DMS79 (cell line): ENCODE data around the gene MARCHF2.
A peak's percentile ranks its signal among the peaks of the same experiment; 100 is the strongest.
"Not testable (repeated sequence)": the region's sequence is repeated elsewhere in the genome, so short reads cannot be mapped to it uniquely, and the experiment has no call there.

Source experiments
- DNase-seq: peaks from one replicate; lab custom pipeline; 2025; lab: John Stamatoyannopoulos, UW

MARCHF2 gene

DNA sequence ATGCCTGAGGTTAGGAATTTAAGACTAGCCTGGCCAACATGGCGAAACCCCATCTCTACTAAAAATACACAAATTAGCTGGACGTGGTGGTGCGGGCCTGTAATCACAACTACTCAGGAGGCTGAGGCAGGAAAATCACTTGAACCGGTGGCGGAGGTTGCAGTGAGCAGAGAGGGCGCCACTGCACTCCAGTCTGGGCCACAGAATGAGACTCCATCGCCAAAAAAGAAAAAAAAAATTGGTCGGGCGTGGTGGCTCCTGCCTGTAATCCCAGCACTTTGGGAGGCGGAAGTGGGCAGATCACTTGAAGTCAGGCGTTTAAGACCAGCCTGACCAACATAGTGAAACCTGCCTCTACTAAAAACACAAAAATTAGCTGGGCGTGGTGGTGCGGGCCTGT is 2.4 kb upstream of the MARCHF2 start:
- DNase-seq, result not testable (repeated sequence)

DNA sequence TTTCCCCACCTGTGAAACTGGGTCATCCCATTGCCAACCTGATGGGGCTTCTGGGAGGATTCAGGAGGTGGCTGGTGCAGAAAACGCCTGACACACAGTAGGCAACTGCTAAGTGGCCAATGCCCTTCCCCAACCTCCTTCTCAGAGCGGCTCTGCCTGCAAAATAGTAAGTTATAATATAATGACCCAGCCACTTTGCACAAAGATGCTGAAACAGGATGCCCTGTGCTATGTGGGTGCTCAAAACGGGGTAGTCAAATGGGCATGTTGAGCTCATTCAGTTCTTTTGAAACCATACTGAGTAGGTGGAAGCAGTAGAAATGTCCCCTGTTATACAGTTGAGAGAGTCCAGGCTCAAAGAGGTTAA is 507 bp downstream of the MARCHF2 start:
- DNase-seq, result no peak

DNA sequence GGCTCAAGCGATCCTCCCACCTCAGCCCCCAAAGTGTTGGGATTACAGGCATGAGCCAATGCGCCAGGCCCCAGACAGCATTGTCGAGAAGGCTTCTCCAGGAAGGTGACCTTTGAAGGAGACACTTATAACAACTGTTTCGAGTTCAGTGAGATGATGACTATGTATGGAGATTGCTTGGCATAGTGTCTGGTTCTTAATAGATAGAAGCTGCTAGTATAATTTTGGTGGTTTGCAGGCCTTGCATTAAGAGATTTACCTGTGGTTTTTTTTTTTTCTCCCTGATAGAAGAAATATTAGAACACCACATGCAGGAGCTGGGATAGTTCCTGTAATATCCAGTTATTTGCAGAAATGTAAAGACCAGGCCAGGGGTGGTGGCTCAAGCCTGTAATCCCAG is 3.7 kb downstream of the MARCHF2 start:
- DNase-seq, result no peak

DNA sequence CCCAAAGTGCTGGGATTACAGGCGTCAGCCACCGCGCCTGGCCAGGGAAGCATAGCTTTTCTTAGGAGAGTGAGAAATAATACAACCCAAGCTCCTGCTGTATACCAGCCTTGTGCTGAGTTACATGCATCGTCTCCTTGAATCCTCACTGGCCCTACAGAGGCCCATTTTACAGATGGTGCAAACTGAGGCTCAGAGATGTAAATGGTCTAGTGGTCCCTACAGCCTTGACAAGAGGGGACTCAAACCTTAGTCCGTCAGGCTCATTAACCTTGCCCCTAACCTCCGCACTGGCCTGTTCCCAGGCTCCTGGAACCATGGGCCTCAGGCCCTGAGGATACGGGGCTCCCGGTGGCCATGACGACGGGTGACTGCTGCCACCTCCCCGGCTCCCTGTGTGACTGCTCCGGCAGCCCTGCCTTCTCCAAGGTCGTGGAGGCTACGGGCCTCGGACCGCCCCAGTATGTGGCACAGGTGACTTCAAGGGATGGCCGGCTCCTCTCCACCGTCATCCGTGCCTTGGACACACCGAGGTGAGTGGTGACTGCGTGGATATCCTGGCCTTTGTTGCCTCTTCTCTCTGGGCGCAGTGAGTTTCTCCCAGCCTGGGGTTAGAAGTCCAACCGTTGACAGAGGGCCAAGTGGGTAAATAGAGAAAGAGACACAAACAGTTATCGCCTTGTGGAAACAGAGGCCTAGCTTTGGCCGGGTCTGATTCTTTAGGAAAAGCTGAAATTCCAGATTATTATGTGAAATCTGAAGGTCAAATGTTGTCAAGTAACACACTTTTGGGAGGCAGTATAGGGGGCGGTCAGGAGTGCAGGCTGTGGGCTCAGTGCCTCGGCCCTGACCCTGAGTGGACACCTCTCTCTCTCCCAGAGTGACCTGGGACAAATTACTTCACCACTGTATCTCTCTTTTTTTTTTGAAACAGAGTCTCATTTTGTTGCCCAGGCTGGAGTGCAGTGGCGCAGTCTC is 8.7 kb downstream of the MARCHF2 start:
- no peak for DNase-seq

DNA sequence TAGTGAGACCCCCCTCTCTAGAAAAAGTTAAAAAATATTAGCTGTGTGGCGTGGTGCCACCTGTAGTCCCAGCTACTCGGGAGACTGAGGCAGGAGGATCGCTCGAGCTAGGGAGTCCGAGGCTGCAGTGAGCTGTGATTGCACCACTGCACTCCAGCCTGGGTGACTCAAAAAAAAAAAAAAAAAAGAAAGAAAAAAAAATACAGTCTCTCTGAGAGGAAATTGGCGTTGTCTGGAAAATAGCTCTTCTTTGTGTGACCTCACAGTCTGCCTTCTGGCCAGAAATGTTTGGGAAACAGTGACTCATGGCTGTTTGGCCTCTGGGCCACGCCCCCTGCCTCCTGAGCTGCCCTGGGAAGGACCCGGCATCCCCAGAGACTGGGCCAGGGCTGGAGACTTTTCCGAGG is 10.7 kb downstream of the MARCHF2 start:
- DNase-seq, result no peak

DNA sequence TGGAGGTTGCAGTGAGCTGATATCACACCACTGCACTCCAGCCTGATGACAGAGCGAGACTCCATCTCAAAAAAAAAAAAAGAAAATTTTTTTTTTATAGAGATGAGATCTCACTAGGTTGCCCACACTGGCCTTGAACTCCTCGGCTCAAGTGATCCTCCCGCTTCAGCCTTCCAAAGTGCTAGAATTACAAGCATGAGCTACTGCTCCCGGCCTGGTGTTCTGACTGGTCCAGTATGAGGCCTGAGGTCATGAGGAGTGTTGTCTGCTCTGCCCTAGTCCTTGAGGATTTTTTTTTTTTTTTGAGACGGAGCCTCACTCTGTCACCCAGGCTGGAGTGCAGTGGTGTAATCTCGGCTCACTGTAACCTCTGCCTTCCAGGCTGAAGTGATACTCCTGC is 12.2 kb downstream of the MARCHF2 start:
- not testable (repeated sequence) for DNase-seq

DNA sequence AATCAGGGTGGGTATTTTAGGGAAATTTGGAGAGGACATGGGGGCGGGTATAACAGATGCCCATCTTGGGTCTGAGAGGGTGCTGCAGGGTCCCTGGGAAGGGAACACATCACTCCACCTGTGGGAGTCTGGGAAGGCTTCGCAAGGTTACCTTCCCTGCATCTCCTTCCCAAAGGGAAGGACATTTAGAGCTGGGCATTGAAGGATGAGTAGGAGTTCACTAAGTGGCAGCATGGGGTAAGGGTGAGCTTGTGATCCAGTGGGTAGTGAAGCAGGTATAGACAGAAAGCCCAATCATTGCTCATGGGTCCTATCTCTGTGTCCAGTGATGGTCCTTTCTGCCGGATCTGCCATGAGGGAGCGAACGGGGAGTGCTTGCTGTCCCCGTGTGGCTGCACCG is 13.2 kb downstream of the MARCHF2 start:
- no peak for DNase-seq

DNA sequence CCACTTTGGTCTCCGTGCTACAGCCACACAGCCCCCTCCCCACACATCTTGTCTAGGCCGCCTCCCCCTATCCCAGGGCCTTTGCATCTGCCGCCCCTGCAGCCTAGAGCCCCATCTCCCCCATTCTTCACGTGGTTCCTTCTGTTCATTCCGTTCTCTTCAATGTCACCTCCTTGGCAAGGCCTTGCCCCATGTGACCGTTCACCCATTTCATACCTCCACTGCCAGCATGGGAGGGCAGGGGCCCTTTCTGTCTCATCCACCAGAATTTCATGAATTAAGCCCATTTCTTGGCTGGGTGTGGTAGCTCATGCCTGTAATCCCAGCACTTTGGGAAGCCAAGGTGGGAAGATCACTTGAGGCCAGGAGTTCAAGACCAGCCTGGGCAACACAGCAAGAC is 15.9 kb downstream of the MARCHF2 start:
- DNase-seq, result no peak

DNA sequence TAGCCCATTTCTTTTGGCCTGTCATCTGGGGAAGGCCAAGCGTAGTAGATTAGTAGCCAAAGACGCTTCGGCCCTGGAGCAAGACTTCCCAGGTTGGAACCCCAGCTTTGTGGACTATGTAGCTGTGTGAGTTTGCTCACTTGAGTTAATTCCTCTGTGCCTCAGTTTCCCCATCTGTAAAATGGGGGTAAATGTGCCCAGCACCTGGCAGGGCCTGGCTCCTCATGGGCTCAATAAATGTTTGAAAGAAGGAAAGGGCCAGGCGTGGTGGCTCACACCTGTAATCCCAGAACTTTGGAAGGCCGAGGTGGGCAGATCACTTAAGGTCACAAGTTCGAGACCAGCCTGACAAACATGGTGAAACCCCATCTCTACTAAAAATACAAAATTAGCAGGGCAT is 16.7 kb downstream of the MARCHF2 start:
- no peak for DNase-seq

DNA sequence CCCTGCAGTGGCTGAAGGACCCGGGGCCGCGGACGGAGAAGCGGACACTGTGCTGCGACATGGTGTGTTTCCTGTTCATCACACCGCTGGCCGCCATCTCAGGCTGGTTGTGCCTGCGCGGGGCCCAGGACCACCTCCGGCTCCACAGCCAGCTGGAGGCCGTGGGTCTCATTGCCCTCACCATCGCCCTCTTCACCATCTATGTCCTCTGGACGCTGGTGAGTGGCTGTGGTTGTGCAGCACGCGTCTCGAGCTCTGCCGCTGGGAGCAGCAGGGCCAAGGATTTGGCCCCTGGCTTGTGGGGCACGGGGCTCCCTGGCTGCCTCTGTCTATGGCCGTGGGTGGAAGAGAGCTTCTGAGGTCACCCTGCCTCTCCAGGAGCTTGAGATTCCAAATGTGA is 17.5 kb downstream of the MARCHF2 start:
- no peak for DNase-seq

DNA sequence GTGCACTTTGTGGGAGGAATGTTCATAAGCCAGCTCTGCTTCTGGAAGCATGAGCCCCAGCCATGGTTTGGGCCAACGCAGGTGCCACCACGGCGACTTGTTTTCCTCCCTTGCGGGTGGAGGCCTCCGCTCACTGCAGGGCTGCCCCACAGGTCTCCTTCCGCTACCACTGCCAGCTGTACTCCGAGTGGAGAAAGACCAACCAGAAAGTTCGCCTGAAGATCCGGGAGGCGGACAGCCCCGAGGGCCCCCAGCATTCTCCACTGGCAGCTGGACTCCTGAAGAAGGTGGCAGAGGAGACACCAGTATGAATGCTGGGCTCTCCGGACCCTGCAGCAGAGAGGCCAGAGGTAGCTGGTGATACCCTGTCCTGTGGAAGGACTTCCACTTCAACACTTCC is 25.1 kb downstream of the MARCHF2 start:
- DNase-seq, result no peak

DNA sequence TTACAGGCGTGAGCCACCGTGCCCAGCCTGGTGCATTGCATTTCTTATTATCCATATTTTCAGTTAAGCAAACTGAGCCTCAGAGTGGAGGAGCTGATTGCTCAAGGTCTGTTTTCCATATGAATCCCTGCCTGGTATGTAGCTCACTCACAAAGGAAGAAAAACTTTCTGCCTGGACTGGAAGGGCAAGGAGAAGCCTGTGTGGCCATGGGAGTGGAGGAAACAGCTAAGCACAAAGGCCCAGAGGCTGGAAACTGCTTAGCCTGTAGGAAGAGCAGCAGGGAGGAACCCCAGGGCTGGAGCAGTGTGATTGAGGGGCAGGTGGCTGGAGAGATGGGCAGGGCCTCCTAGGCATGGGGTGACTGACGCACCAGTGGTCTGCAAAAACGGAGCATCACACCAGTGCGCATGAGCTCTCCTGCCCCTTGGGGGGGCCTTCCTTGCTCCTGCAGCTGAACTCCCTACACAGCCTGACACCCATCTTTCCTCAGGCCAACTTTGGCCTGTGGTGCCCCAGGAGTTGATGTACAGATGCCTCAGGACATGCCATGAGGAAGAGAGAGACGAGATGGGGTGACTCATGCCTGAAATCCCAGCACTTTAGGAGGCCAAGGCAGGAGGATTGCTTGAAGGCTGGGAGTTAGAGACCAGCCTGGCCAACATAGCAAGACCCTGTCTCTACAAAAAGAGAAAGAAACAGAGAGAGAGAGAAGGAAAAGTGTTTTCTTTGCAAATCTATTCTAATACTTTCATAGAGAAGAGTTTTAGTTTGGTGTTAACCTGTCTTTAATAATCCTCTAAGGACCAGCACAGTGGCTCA is 28.8 kb downstream of the MARCHF2 start:
- no peak for DNase-seq

DNA sequence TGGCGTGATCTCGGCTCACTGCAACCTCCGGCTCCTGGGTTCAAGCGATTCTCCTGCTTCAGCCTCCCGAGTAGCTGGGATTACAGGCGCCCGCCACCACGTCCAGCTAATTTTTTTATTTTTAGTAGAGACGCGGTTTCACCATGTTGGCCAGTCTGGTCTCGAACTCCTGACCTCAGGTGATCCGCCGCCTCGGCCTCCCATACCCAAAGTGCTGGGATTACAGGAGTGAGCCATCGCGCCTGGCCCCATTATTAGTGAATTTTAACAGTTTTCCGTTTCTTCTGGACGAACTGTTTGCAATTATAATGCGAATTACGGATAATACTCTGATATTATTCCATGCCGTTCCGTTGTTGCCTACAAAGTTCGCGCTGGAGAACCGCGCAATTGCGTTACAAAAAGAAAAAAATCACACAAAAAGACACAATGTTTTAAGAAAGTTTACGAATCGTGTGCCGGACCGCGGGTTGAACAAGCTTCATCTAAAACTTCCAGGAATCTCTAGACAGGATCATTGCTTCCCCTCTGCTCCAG is 31.1 kb downstream of the MARCHF2 start:
- not testable (repeated sequence) for DNase-seq

DNA sequence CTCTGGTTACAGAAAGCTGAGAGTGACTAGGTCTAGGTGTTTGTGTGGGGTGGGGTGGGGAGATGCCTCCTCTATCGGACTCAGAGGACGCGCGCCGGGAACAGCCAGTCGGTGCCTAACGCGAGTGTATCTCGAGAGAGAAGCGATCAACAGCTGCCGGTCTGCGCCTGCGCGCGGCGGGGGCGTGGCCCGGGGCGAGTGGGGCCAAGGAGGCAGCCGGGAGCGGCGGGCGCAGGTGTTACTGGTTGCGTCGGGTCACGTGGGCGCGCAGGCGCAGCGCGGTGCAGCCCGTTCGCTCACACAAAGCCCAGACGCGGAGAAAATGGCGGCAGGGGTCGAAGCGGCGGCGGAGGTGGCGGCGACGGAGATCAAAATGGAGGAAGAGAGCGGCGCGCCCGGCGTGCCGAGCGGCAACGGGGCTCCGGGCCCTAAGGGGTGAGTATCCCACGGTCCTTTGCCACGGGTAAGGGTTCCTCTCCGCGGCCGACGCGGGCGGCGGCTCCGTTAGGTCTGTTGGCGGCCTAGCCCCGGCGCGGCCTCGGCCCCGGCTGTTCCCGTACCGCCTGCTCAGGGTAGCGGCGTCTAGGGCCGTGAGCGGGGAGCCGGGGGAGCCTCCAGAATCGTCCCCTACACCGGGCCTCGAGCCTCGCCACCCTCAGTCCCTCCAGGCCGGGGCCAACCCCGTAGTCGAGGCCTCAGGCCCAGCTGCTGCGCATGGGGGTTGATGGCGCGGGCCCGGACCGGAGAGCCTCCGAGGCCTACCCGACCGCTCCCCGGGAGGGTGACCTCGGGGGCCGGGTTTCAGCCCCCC is 31.8 kb downstream of the MARCHF2 start, which contains the start of gene HNRNPM:
Gene HNRNPM, plus strand, starts transcription at position 299 of the 811 bp plus-strand sequence. Its CDS starts 24 bp downstream, at position 323.
- DNase-seq, result peak; percentile 93

DNA sequence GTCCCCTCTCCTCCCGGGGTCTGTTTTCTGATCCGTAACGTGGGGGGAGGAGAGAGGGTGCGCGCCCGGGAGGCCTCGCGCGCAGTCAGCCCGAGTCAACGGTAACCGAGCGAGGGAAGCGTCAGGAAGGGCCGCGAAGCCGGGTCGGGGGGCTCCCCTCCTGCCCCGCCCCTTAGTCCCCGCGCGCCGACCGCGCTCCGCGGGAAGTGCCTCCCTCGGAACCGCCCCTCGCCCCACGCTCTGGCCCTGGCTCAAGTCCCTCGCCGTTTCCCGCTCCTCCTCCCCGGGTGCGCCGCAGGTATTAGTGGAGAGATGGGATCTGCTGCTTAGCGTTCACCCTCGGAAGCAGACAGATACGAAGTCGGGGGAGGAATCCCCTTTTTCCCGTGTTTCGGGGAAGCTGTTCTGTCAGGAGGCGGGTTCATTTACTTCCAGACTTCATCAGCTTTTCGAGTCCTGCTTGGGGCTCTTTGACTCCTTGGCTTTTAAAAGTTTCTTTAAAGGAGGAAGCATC is 32.4 kb downstream of the MARCHF2 start:
- DNase-seq, result peak; percentile 17

DNA sequence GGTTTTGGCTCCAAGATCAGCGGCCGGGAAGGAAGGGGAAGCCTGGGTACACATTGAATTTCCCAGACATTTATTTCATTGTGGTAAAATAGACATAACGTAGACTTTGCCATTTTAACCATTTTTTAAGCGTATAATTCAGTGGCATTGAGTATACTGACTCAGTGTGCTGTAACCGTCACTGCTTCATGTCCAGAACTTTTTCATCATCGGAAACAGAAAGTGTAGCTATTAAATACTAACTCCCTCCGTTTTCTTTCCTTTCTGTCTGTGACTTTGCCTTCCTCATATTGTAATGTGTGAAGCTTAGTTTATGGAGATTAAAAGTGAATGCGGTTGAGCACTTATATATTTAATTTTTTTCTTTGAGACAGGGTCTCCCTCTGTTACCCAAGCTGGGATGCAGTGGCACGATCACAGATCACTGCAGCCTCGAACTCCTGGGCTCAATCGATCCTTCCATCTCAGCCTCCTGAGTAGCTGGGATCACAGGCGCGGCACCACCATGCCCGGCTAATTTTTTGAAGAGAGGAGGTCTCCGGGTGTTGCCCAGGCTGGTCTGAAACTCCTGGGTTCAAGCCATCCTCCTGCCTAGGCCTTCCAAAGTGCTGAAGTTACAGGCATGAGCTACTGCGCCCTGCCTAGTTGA is 33.1 kb downstream of the MARCHF2 start:
- no peak for DNase-seq

DNA sequence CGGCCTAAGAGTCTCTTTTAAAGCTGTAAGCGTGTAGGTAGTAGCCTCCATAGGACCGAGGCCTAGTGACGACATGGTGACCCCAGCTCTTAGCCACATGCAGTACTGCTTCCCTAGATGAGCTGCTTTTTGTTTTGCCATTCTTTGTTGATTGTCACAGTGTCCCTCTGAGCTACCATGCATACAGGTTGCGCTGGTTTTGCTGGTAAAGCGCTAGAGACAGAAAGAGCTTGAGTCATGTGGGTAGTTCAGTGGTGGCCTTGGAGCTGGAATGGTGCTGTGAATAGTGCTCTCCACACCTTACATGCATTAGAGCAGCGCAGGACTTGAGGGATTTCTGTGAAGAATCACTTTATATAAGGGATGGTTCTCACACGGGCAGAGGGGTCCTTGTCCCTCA is 36.7 kb downstream of the MARCHF2 start:
- no peak for DNase-seq

DNA sequence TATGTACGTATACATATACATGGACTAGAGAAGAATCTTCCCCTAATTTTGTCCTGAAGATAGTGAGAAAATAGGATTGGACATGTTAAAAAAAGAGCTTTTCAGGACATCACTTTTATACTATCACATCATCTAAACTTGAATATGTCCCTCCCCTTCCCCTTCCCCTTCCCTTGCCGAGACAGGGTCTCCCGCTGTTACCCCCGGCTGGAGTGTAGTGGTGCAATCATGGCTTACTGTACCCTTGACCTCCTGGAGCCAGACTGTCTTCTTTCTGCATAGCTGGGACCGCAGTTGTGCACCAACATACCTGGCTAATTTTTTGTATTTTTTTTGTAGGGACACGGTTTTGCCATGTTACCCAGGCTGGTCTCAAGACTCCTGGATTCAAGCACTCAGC is 38.3 kb downstream of the MARCHF2 start:
- no peak for DNase-seq

DNA sequence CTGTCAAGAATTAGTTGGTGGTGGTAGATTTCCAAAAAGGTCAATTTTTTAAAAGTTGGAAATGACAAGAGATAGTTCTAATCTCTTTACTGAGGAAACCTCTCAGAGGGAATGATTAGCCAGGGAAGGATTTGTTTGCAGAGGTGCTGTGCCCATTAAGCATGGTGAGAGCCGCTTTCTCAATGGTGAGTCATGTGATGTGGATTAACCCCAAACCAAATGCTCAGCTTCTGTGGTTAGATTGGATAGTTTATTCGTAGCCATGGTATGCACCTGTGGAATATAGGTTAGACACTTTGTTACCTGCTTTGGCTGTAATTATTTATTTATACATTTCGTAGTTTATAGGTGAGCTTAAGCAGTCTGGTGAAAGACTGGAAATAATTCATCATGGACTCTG is 38.8 kb downstream of the MARCHF2 start:
- DNase-seq, result peak; percentile 22

DNA sequence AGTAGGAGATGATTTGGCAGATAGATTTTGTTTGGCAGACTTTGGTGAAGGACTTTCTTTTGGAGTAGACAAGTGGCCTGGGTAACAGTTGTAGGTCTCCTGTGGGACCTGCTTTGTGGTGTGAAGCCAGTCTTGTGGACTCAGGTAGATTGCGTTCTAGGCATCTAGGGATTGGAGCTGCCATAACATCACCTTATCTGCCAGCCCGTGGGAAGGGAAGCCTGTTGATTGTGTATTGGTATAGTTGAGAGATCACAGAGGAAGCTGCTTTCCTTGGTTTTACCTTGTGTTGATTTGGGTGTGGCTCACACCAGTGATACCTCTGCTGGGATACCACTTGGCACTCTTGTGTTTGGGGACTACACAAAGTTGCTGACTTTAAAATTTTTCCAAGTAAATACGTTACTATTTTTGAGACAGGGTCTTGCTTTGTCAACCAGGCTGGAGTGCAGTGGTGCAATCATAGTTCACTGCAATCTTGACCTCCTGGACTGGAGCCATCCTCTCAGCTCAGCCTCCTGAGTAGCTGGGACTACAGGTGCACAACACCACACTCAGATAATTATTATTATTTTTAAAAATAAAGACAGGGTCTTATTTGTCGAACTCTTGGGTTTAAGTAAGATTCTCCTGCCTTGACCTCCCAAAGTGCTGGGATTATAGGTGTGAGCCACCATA is 39.5 kb downstream of the MARCHF2 start:
- DNase-seq, result no peak
